Endothelial cell of umbilical vein (primary cell): ENCODE measurements around the gene ALKBH7. TPM values are rescaled to one million over a fixed set of nuclear protein-coding genes. Genes with fewer than 3 reads are reported as not detected.

Source experiments
- BruUV-seq: library from RNA; stranded (reverse); fragments of 400-500 nt; replicated peaks from 2 replicates; lab custom pipeline; 2021; lab: Mats Ljungman, UMichigan
- CTCF ChIA-PET: fragments of 300-600, 350-600 bp; sonication (Branson Sonifier 250); formaldehyde crosslinking; loops from one replicate; lab custom pipeline; 2021; ENCODE audit warnings: antibody characterized with exemption, inconsistent platforms; lab: Charles Lee
- POLR2A ChIA-PET: fragments of 300-600, 350-600 bp; sonication (Branson Sonifier 250); formaldehyde crosslinking; loops from one replicate; lab custom pipeline; 2021; ENCODE audit warnings: antibody characterized with exemption, inconsistent platforms; lab: Charles Lee
- DNase-seq: peaks from one replicate; pipeline ENCODE4 v3.0.0-alpha.2; 2011; ENCODE audit warnings: low read depth, low spot score
- FAIRE-seq: peaks from 2 replicates; lab custom pipeline; 2011; peaks lifted over from hg19 to GRCh38; lab: Jason Lieb, UNC
- H2AFZ ChIP-seq: 2 replicates; pipeline ENCODE4 v1.6.0; 2012; ENCODE audit warnings: low read depth, low read length, control low read depth, inconsistent platforms
- H3K27ac ChIP-seq: 2 replicates; pipeline ENCODE4 v1.5.1; 2011; ENCODE audit warnings: low read depth, mild to moderate bottlenecking, control low read depth, low read length, moderate library complexity; ENCODE audit not compliant: insufficient read depth
- H3K27me3 ChIP-seq, 2 experiments: 2 replicates each; pipeline versions ENCODE4 v1.6.0 to v1.6.1; 2011; ENCODE audit warnings: low read length in 2 of 2, mixed read lengths in 1 of 2; ENCODE audit not compliant: control insufficient read depth in 2 of 2, insufficient read depth in 2 of 2
- H3K36me3 ChIP-seq, 2 experiments: 2 replicates in 1 of 2; 3 replicates in 1 of 2; pipeline ENCODE4 v1.5.1; 2011; ENCODE audit warnings: low read length in 2 of 2, mild to moderate bottlenecking in 1 of 2, moderate library complexity in 1 of 2; ENCODE audit not compliant: control insufficient read depth in 2 of 2, insufficient read depth in 2 of 2; ENCODE audit errors: extremely low read depth in 1 of 2
- H3K4me1 ChIP-seq: 3 replicates; pipeline ENCODE4 v1.5.1; 2011; ENCODE audit warnings: mild to moderate bottlenecking, low read length; ENCODE audit not compliant: control insufficient read depth, insufficient read depth; ENCODE audit errors: extremely low read depth
- H3K4me2 ChIP-seq: 2 replicates; pipeline ENCODE4 v1.6.1; 2011; ENCODE audit warnings: low read length, control low read depth, mixed read lengths; ENCODE audit not compliant: insufficient read depth
- H3K4me3 ChIP-seq, 3 experiments: fragments of 200-600 bp in 1 of 3; sonication (generic), shearing (Covaris generic) in 1 of 3; replicated peaks in 1 of 3; 2 replicates each; pipeline ENCODE4 v1.5.1; 2011 to 2016; ENCODE audit warnings: control low read depth in 3 of 3, low read length in 3 of 3, mild to moderate bottlenecking in 2 of 3, inconsistent platforms in 1 of 3, low read depth in 1 of 3, moderate library complexity in 1 of 3; ENCODE audit not compliant: insufficient read depth in 1 of 3
- H3K79me2 ChIP-seq: 2 replicates; pipeline ENCODE4 v1.6.0; 2012; ENCODE audit warnings: low read length, inconsistent platforms; ENCODE audit not compliant: control insufficient read depth, insufficient read depth
- H3K9ac ChIP-seq: replicated peaks from 2 replicates; pipeline ENCODE3; 2011; ENCODE audit warnings: low read length, control low read depth; ENCODE audit not compliant: insufficient read depth; ENCODE audit errors: extremely low read depth
- H3K9me1 ChIP-seq: replicated peaks from 3 replicates; pipeline ENCODE4 v1.6.0; 2011; ENCODE audit warnings: mild to moderate bottlenecking, low read length; ENCODE audit not compliant: control insufficient read depth, insufficient read depth; ENCODE audit errors: extremely low read depth
- H3K9me3 ChIP-seq: replicated peaks from 2 replicates; pipeline ENCODE4 v1.5.1; 2012; ENCODE audit warnings: low read length, inconsistent platforms; ENCODE audit not compliant: control insufficient read depth, insufficient read depth
- H4K20me1 ChIP-seq: replicated peaks from 2 replicates; pipeline ENCODE3; 2011; ENCODE audit warnings: mild to moderate bottlenecking, low read length; ENCODE audit not compliant: control insufficient read depth, insufficient read depth; ENCODE audit errors: extremely low read depth
- EZH2 ChIP-seq: IDR thresholded peaks from 2 replicates; pipeline ENCODE4 v1.6.1; 2012; ENCODE audit warnings: borderline replicate concordance, low read depth, mild to moderate bottlenecking, moderate library complexity, low read length, inconsistent platforms; ENCODE audit not compliant: severe bottlenecking
- FOS ChIP-seq: IDR thresholded peaks from 2 replicates; pipeline ENCODE4 v1.6.1; 2011; ENCODE audit warnings: mild to moderate bottlenecking, low read length, moderate library complexity, borderline replicate concordance; ENCODE audit not compliant: insufficient read depth
- GATA2 ChIP-seq: IDR thresholded peaks from 2 replicates; pipeline ENCODE4 v1.7.0; 2011; ENCODE audit warnings: low read depth, mild to moderate bottlenecking, moderate library complexity, mixed read lengths, low read length; ENCODE audit not compliant: insufficient read length, insufficient read depth
- JUN ChIP-seq: IDR thresholded peaks from 2 replicates; pipeline ENCODE4 v1.6.1; 2011; ENCODE audit warnings: borderline replicate concordance, low read depth; ENCODE audit not compliant: insufficient read length, insufficient read depth
- MYC ChIP-seq: IDR thresholded peaks from one replicate; pipeline ENCODE4 v1.6.1; 2011; ENCODE audit warnings: mild to moderate bottlenecking, low read depth, low read length
- POLR2A ChIP-seq: IDR thresholded peaks from 2 replicates; pipeline ENCODE4 v1.6.1; 2012; ENCODE audit warnings: low read depth, mild to moderate bottlenecking, control low read depth, low read length
- POLR2AphosphoS5 ChIP-seq: IDR thresholded peaks from 2 replicates; pipeline ENCODE4 v1.6.1; 2012; ENCODE audit warnings: low read depth, mild to moderate bottlenecking, control low read depth, low read length, moderate library complexity; ENCODE audit not compliant: insufficient read depth
- dilution Hi-C: fragments of 300-500 bp; cut with MboI; formaldehyde crosslinking; loops from one replicate; pipeline ENCODE4 v1.15.0; 2019; ENCODE audit warnings: low sequenced_read_pairs; ENCODE audit not compliant: extremely low pct_ligation_motif_present
- intact Hi-C: fragments of 100-400 bp; cut with micrococcal nuclease; formaldehyde crosslinking; loops from one replicate; pipeline ENCODE4 v1.10.0; 2022
- polyA plus RNA-seq, 4 experiments: library from polyadenylated mRNA; depleted of rRNA in 3 of 4; stranded (reverse) in 3 of 4; unstranded in 1 of 4; fragments of >200 nt; gene quantifications; 2 replicates each; pipeline versions ENCODE4 v1.2.1 to v1.2.3, GENCODE V29; 2011 to 2012; ENCODE audit warnings: missing spikeins in 1 of 4
- total RNA-seq: library from RNA; stranded (reverse); gene quantifications from 2 replicates; pipeline ENCODE4 v1.2.3, GENCODE V29; 2021
- TF ChIP-seq, protein P1 (sequence below), 2 donors: IDR thresholded peaks; 1 replicate in 1 of 2; 2 replicates in 1 of 2; pipeline ENCODE4 v1.5.1; 2011; ENCODE audit warnings: low read length in 2 of 2, mild to moderate bottlenecking in 2 of 2, moderate library complexity in 2 of 2, control low read depth in 1 of 2, inconsistent platforms in 1 of 2, low read depth in 1 of 2; ENCODE audit not compliant: insufficient read depth in 1 of 2; ENCODE audit errors: extremely low read depth in 1 of 2
- TF ChIP-seq, protein P2 (sequence below): IDR thresholded peaks from 2 replicates; pipeline ENCODE4 v1.6.1; 2011; ENCODE audit not compliant: insufficient read depth, insufficient read length

ALKBH7 gene
- total and polyA plus RNA-seq, 2 donors (not counting 3 experiments of a cell fraction or from before 2014, with no cell fraction given), result 48.8 to 59.4 TPM

DNA sequence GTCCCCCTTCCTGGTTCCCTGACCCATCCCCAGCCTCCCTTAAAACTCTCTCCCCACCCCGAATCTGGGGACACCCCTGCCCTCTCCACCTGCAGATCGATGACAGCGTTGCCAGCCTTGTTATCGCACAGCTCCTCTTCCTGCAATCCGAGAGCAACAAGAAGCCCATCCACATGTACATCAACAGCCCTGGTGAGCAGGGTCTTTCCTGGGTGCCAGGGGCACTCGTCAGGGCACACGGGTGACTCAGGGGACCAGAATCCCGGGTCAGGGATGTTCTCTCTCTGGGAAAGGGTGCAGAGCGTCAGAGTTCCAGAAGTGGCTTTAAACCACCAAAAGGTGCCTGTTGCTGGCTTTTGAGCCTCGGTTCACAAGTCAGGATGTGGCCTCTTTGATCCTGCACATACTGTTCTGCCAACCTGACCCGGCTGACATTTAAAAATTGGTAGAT, 10.2 kb upstream of the ALKBH7 start:
- peaks cover 13% of the 10 kb centered on the region for H3K79me2 ChIP-seq
- H4K20me1 ChIP-seq, result no peaks in the 10 kb centered on the region
- CTCF ChIA-PET, result interaction anchor here (1.1 to 1.7 kb wide), 5 partner anchors 10 to 237 kb away, joined by 3 to 8 read pairs (median 4); partner anchors contain the start of gene ALKBH7
- peak overlapping the region; percentile 72 for H3K4me2 ChIP-seq
- H3K4me3 ChIP-seq, result peak overlapping the region; percentile 69 to 95 (median 77)
- peaks cover 7% of the 10 kb centered on the region for H3K4me1 ChIP-seq
- H3K36me3 ChIP-seq, result peaks cover 5 to 14% of the 10 kb centered on the region in 2 experiments
- BruUV-seq, result TSS peak; percentile 58
- no peak for TF ChIP-seq MYC
- TF ChIP-seq, protein P1, sequence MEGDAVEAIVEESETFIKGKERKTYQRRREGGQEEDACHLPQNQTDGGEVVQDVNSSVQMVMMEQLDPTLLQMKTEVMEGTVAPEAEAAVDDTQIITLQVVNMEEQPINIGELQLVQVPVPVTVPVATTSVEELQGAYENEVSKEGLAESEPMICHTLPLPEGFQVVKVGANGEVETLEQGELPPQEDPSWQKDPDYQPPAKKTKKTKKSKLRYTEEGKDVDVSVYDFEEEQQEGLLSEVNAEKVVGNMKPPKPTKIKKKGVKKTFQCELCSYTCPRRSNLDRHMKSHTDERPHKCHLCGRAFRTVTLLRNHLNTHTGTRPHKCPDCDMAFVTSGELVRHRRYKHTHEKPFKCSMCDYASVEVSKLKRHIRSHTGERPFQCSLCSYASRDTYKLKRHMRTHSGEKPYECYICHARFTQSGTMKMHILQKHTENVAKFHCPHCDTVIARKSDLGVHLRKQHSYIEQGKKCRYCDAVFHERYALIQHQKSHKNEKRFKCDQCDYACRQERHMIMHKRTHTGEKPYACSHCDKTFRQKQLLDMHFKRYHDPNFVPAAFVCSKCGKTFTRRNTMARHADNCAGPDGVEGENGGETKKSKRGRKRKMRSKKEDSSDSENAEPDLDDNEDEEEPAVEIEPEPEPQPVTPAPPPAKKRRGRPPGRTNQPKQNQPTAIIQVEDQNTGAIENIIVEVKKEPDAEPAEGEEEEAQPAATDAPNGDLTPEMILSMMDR (IDR thresholded peaks at IDR 0.05; ENCODE audit: extremely low read depth in 1 of 2, insufficient read depth in 1 of 2, low read depth in 1 of 2, low read length in 2 of 2), result no peak
- no peak for TF ChIP-seq JUN
- TF ChIP-seq POLR2A, result no peak
- TF ChIP-seq, protein P2, sequence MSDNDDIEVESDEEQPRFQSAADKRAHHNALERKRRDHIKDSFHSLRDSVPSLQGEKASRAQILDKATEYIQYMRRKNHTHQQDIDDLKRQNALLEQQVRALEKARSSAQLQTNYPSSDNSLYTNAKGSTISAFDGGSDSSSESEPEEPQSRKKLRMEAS, result no peak
- no peak for TF ChIP-seq FOS
- no peak for TF ChIP-seq GATA2
- TF ChIP-seq POLR2AphosphoS5, result no peak
- TF ChIP-seq EZH2, result no peak
- peak overlapping the region; percentile 77 for H3K9ac ChIP-seq
- no peaks in the 10 kb centered on the region for H3K9me3 ChIP-seq
- intact Hi-C loops (no loop called here), dilution Hi-C loops (no loop called here)
- peak overlapping the region; percentile 57 for H3K27ac ChIP-seq
- peak overlapping the region; percentile 96 for H2AFZ ChIP-seq
- FAIRE-seq, result no peak
- no peaks in the 10 kb centered on the region for H3K27me3 ChIP-seq
- no peaks in the 10 kb centered on the region for H3K9me1 ChIP-seq
- POLR2A ChIA-PET, result interaction anchor here (3.4 kb wide), 1 partner anchor 10 kb away, joined by 16 read pairs; the partner anchor contains the start of gene ALKBH7
- DNase-seq, result no peak
